Measurements from ENCODE around the gene ATP2B1.

Gene ATP2B1

GRCh38 chr12:89636052-89636775, 72.4 kb downstream of the ATP2B1 start:
- peak; percentile 81 for DNase-seq (ENCODE audit: low read depth)
- no peak overlapping the region for H3K4me3 ChIP-seq (ENCODE audit: low read length)
- no peak for TF ChIP-seq CTCF (IDR thresholded peaks at IDR 0.05; ENCODE audit: insufficient read depth, low read depth, low read length, missing control alignments)

GRCh38 chr12:89634508-89634907, 74.1 kb downstream of the ATP2B1 start:
- no peak for TF ChIP-seq CTCF (IDR thresholded peaks at IDR 0.05; ENCODE audit: insufficient read depth, low read depth, low read length, missing control alignments)
- no peak for DNase-seq (ENCODE audit: low read depth)
- no peak overlapping the region for H3K4me3 ChIP-seq (ENCODE audit: low read length)

GRCh38 chr12:89632778-89633177, 75.9 kb downstream of the ATP2B1 start:
- H3K4me3 ChIP-seq (ENCODE audit: low read length): no peak overlapping the region
- no peak for DNase-seq (ENCODE audit: low read depth)
- no peak for TF ChIP-seq CTCF (IDR thresholded peaks at IDR 0.05; ENCODE audit: insufficient read depth, low read depth, low read length, missing control alignments)

- no peak for DNase-seq (ENCODE audit: low read depth)
- no peak overlapping the region for H3K4me3 ChIP-seq (ENCODE audit: low read length)
- no peak for TF ChIP-seq CTCF (IDR thresholded peaks at IDR 0.05; ENCODE audit: insufficient read depth, low read depth, low read length, missing control alignments)
Measured at GRCh38 chr12:89622115-89622514, 86.5 kb downstream of the ATP2B1 start.

GRCh38 chr12:89621521-89621920, 87.1 kb downstream of the ATP2B1 start:
- no peak for TF ChIP-seq CTCF (IDR thresholded peaks at IDR 0.05; ENCODE audit: insufficient read depth, low read depth, low read length, missing control alignments)
- no peak for DNase-seq (ENCODE audit: low read depth)
- no peak overlapping the region for H3K4me3 ChIP-seq (ENCODE audit: low read length)

- no peak for DNase-seq (ENCODE audit: low read depth)
- TF ChIP-seq CTCF (IDR thresholded peaks at IDR 0.05; ENCODE audit: insufficient read depth, low read depth, low read length, missing control alignments): no peak
- no peak overlapping the region for H3K4me3 ChIP-seq (ENCODE audit: low read length)
Measured at GRCh38 chr12:89619764-89620163, 88.9 kb downstream of the ATP2B1 start.

Measured in epithelial cell of esophagus (primary cell).